IMR-90 (cell line): ENCODE measurements around the gene S100A6.

Experiments
- CHD1 ChIP-seq: IDR thresholded peaks from 2 replicates; pipeline ENCODE4 v1.6.1; 2012; ENCODE audit warnings: low read depth, low read length, improper control_type of control experiment
- MAFK ChIP-seq: IDR thresholded peaks from 2 replicates; pipeline ENCODE4 v1.6.1; 2012; ENCODE audit warnings: low read depth, low read length, improper control_type of control experiment
- MAZ ChIP-seq: IDR thresholded peaks from 2 replicates; pipeline ENCODE4 v1.6.1; 2012; ENCODE audit warnings: low read depth, mild to moderate bottlenecking, low read length, improper control_type of control experiment, moderate library complexity, borderline replicate concordance
- MXI1 ChIP-seq: IDR thresholded peaks from 2 replicates; pipeline ENCODE4 v1.6.1; 2012; ENCODE audit warnings: low read depth, mild to moderate bottlenecking, low read length, moderate library complexity, borderline replicate concordance
- NFE2L2 ChIP-seq: fragments of 150-350 bp; IDR thresholded peaks from 2 replicates; pipeline ENCODE4 v1.6.1; 2016; ENCODE audit warnings: low read depth, mild to moderate bottlenecking, low read length
- POLR2A ChIP-seq: IDR thresholded peaks from 2 replicates; pipeline ENCODE4 v1.6.1; 2012; ENCODE audit warnings: mild to moderate bottlenecking, low read depth, low read length
- RAD21 ChIP-seq: IDR thresholded peaks from 2 replicates; pipeline ENCODE4 v1.6.1; 2012; ENCODE audit warnings: low read length, improper control_type of control experiment
- RCOR1 ChIP-seq: IDR thresholded peaks from 2 replicates; pipeline ENCODE4 v1.6.1; 2012; ENCODE audit warnings: mild to moderate bottlenecking, low read length, improper control_type of control experiment; ENCODE audit not compliant: insufficient replicate concordance
- SMC3 ChIP-seq: fragments of 150-350 bp; IDR thresholded peaks from 2 replicates; pipeline ENCODE4 v1.6.1; 2016; ENCODE audit warnings: low read depth, mild to moderate bottlenecking, antibody characterized with exemption, low read length, moderate library complexity
- TF ChIP-seq, protein P1 (sequence below): conservative IDR thresholded peaks from 2 replicates; pipeline ENCODE4 v1.5.1; 2012; ENCODE audit warnings: mild to moderate bottlenecking, low read depth, low read length, improper control_type of control experiment

GRCh38 chr1:153560241-153560640 is 24.4 kb upstream of the S100A6 start:
- TF ChIP-seq, protein P1, sequence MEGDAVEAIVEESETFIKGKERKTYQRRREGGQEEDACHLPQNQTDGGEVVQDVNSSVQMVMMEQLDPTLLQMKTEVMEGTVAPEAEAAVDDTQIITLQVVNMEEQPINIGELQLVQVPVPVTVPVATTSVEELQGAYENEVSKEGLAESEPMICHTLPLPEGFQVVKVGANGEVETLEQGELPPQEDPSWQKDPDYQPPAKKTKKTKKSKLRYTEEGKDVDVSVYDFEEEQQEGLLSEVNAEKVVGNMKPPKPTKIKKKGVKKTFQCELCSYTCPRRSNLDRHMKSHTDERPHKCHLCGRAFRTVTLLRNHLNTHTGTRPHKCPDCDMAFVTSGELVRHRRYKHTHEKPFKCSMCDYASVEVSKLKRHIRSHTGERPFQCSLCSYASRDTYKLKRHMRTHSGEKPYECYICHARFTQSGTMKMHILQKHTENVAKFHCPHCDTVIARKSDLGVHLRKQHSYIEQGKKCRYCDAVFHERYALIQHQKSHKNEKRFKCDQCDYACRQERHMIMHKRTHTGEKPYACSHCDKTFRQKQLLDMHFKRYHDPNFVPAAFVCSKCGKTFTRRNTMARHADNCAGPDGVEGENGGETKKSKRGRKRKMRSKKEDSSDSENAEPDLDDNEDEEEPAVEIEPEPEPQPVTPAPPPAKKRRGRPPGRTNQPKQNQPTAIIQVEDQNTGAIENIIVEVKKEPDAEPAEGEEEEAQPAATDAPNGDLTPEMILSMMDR, result no peak
- no peak for TF ChIP-seq MAZ
- TF ChIP-seq NFE2L2, result no peak
- no peak for TF ChIP-seq POLR2A
- TF ChIP-seq MAFK, result no peak
- no peak for TF ChIP-seq MXI1
- no peak for TF ChIP-seq RAD21
- TF ChIP-seq SMC3, result no peak
- TF ChIP-seq RCOR1, result no peak
- no peak for TF ChIP-seq CHD1
